ENCODE results near the gene PALLD.

DNA sequence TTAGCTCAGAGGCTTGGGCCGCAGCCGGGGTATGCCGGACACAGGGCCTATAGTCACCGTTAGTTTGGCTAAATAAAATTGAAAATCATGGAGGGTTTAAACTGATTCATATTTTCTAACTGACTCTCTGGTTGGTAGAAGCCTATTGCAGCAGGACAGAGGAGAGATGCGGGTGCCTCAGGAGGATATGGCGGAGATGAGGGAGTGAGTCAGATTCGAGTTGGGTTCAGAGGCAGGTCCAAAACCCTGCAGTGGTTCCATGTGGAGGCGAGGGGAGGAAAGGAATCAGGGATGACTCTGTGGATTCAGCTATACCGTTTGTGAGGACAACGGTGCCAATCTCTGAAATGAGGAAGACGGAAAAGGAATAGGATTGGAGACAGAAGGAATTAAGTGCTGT lies 176.6 kb downstream of the PALLD start:
- TF ChIP-seq, protein P1, sequence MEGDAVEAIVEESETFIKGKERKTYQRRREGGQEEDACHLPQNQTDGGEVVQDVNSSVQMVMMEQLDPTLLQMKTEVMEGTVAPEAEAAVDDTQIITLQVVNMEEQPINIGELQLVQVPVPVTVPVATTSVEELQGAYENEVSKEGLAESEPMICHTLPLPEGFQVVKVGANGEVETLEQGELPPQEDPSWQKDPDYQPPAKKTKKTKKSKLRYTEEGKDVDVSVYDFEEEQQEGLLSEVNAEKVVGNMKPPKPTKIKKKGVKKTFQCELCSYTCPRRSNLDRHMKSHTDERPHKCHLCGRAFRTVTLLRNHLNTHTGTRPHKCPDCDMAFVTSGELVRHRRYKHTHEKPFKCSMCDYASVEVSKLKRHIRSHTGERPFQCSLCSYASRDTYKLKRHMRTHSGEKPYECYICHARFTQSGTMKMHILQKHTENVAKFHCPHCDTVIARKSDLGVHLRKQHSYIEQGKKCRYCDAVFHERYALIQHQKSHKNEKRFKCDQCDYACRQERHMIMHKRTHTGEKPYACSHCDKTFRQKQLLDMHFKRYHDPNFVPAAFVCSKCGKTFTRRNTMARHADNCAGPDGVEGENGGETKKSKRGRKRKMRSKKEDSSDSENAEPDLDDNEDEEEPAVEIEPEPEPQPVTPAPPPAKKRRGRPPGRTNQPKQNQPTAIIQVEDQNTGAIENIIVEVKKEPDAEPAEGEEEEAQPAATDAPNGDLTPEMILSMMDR (IDR thresholded peaks at IDR 0.05), result no peak
- no peak for TF ChIP-seq POLR2A (IDR thresholded peaks at IDR 0.05)
